ENCODE measurements around the gene EIF3K.

DNA sequence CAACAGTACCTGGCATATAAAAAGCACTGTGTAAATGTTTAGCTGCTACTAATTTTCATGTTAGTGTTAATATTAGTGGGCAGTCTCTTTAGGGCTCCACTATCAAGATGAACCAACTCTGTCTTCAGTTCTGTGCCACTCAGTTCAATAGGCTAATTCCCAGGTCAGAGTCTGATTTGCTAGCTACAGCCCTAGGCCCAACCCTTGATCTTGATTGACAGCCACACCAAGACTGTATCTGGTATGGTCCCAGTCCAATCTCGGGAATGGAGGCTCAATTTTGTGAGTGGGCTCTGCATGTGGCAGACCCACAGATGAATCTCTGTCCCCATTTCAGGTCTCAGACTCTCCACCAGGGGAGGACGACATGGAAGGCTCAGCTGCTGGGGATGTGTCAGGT is 47.3 kb upstream of the EIF3K start:
- TF ChIP-seq GATA3 (IDR thresholded peaks at IDR 0.05; ENCODE audit: low read depth, low read length) (no peak), GATA2 (IDR thresholded peaks at IDR 0.05; ENCODE audit: low read depth, low read length) (no peak)
